GM12878 (cell line): ENCODE results near the gene SEC11C. TPM values are rescaled to one million over a fixed set of nuclear protein-coding genes. Genes with fewer than 3 reads are reported as not detected.

ENCODE experiments used
- ATAC-seq: fragments of 200-7000 bp; cut with Tn5 transposase; 3 replicates; pipeline ENCODE4 v1.9.1; 2020; ENCODE audit warnings: mild to moderate bottlenecking, moderate library complexity
- BruUV-seq: library from RNA; stranded (reverse); fragments of 400-500 nt; replicated peaks from 2 replicates; lab custom pipeline; 2021; lab: Mats Ljungman, UMichigan
- CTCF ChIA-PET: fragments of 300-600 bp; sonication (Branson Sonifier 250); formaldehyde crosslinking; extraction: SDS; loops from one replicate; lab custom pipeline; 2021; ENCODE audit warnings: inconsistent platforms; lab: Yijun Ruan, JAX
- POLR2A ChIA-PET: fragments of 350-600 bp; formaldehyde crosslinking; extraction: SDS; loops from one replicate; lab custom pipeline; 2021; ENCODE audit warnings: inconsistent platforms; lab: Charles Lee
- RAD21 ChIA-PET: fragments of 300-600 bp; sonication (Branson Sonifier 250); formaldehyde crosslinking; loops from one replicate; lab custom pipeline; 2023; ENCODE audit warnings: antibody characterized with exemption; ENCODE audit not compliant: unreplicated experiment; lab: Charles Lee
- SMC1A ChIA-PET: fragments of 300-600 bp; sonication (Branson Sonifier 250); formaldehyde crosslinking; loops from one replicate; lab custom pipeline; 2023; ENCODE audit not compliant: unreplicated experiment, uncharacterized antibody; lab: Charles Lee
- DNase-seq: peaks from one replicate; pipeline ENCODE4 v3.0.0-alpha.2; 2011; ENCODE audit warnings: low read depth, low spot score
- FAIRE-seq: peaks from 3 replicates; lab custom pipeline; 2011; peaks lifted over from hg19 to GRCh38; lab: Jason Lieb, UNC
- H2AFZ ChIP-seq: 2 replicates; pipeline ENCODE4 v1.6.0; 2011; ENCODE audit warnings: low read depth, low read length, control low read depth; ENCODE audit not compliant: control insufficient read depth
- H3K27ac ChIP-seq: 2 replicates; pipeline ENCODE4 v1.5.1; 2011; ENCODE audit warnings: control low read depth; ENCODE audit not compliant: control insufficient read depth, insufficient read depth
- H3K27me3 ChIP-seq, 2 experiments: replicated peaks in 1 of 2; 2 replicates each; pipeline versions ENCODE4 v1.6.0 to v1.6.1; 2011; ENCODE audit warnings: low read length in 1 of 2; ENCODE audit not compliant: control insufficient read depth in 2 of 2, insufficient read depth in 2 of 2
- H3K36me3 ChIP-seq, 2 experiments: 2 replicates each; pipeline ENCODE4 v1.5.1; 2011; ENCODE audit warnings: low read length in 1 of 2; ENCODE audit not compliant: control insufficient read depth in 2 of 2, insufficient read depth in 2 of 2
- H3K4me1 ChIP-seq: 2 replicates; pipeline ENCODE4 v1.6.1; 2011; ENCODE audit warnings: mild to moderate bottlenecking, low read length, moderate library complexity, mixed read lengths; ENCODE audit not compliant: control insufficient read depth, insufficient read depth
- H3K4me2 ChIP-seq: 2 replicates; pipeline ENCODE4 v1.6.0; 2011; ENCODE audit warnings: control low read depth; ENCODE audit not compliant: control insufficient read depth, insufficient read depth
- H3K4me3 ChIP-seq: fragments of 200-600 bp; sonication (generic); 2 replicates; pipeline ENCODE4 v1.5.1; 2016
- H3K79me2 ChIP-seq: 2 replicates; pipeline ENCODE4 v1.6.0; 2011; ENCODE audit warnings: low read length; ENCODE audit not compliant: control insufficient read depth, insufficient read depth
- H3K9ac ChIP-seq: 2 replicates; pipeline ENCODE4 v1.8.0; 2011; ENCODE audit warnings: low read length, control low read depth, mixed read lengths; ENCODE audit not compliant: control insufficient read depth, insufficient read depth
- H3K9me3 ChIP-seq: replicated peaks from 3 replicates; pipeline ENCODE4 v1.5.1; 2011; ENCODE audit warnings: mild to moderate bottlenecking, low read length; ENCODE audit not compliant: control insufficient read depth, insufficient read depth
- H4K20me1 ChIP-seq: 2 replicates; pipeline ENCODE4 v1.6.0; 2011; ENCODE audit not compliant: control insufficient read depth, insufficient read depth
- BMI1 ChIP-seq: fragments of 450-650 bp; IDR thresholded peaks from 2 replicates; pipeline ENCODE4 v1.6.1; 2016; ENCODE audit warnings: mild to moderate bottlenecking, moderate library complexity, borderline replicate concordance
- MEF2A ChIP-seq: IDR thresholded peaks from 2 replicates; pipeline ENCODE4 v1.6.1; 2011; ENCODE audit warnings: low read depth, mild to moderate bottlenecking, low read length, moderate library complexity; ENCODE audit not compliant: insufficient read depth
- MYB ChIP-seq: fragments of 150-350 bp; IDR thresholded peaks from 2 replicates; pipeline ENCODE4 v1.6.1; 2014; ENCODE audit warnings: mild to moderate bottlenecking, low read depth, low read length, borderline replicate concordance
- POLR2AphosphoS5 ChIP-seq: IDR thresholded peaks from 2 replicates; pipeline ENCODE4 v1.6.1; 2011; ENCODE audit warnings: mild to moderate bottlenecking, low read length, inconsistent platforms
- SIX5 ChIP-seq: IDR thresholded peaks from 2 replicates; pipeline ENCODE4 v1.6.1; 2011; ENCODE audit warnings: mild to moderate bottlenecking, low read depth, low read length, moderate library complexity; ENCODE audit not compliant: severe bottlenecking
- SP1 ChIP-seq: IDR thresholded peaks from one replicate; pipeline ENCODE4 v1.6.1; 2011; ENCODE audit warnings: low read depth, low read length
- WGBS: methylation state at CpG from one replicate; pipeline ENCODE4 v1.1.6; 2016; ENCODE audit warnings: low lambda C conversion rate; ENCODE audit not compliant: insufficient replicate concordance, insufficient coverage; ENCODE audit errors: missing lambda C conversion rate; 5-methylcytosine and 5-hydroxymethylcytosine counted together
- in situ Hi-C: fragments of 300-500 bp; cut with MboI; formaldehyde crosslinking; loops from 9 replicates; pipeline ENCODE4 v1.14.3; 2018; ENCODE audit warnings: mixed read lengths
- intact Hi-C: fragments of 100-400 bp; cut with micrococcal nuclease; formaldehyde crosslinking; loops from one replicate; pipeline ENCODE4 v1.14.2; 2022; ENCODE audit not compliant: unreplicated experiment
- polyA plus RNA-seq, 11 experiments: library from polyadenylated mRNA; depleted of rRNA in 4 of 11; unstranded in 6 of 11; stranded (reverse) in 5 of 11; fragments of >200 nt; fragmentation: Nextera tagmentation in 4 of 11; fragmentation: Illumina TruSeq in 1 of 11; extraction: Ambion mirVana in 4 of 11; extraction: Trizol in 1 of 11; gene quantifications; 1 replicate in 1 of 11; 2 replicates in 10 of 11; pipeline versions ENCODE4 v1.2.1 to v1.2.3, GENCODE V29; 2011 to 2016; ENCODE audit warnings: inconsistent platforms in 2 of 11, missing spikeins in 2 of 11, low read depth in 1 of 11
- total RNA-seq, 4 experiments: library from RNA; depleted of rRNA in 3 of 4; stranded (reverse); fragments of >200 nt in 3 of 4; fragmentation: Illumina TruSeq in 1 of 4; extraction: Trizol in 1 of 4; gene quantifications; 2 replicates each; pipeline versions ENCODE4 v1.2.1 to v1.2.3, GENCODE V29; 2013 to 2021
- TF ChIP-seq, protein P1 (sequence below): fragments of 450-650 bp; IDR thresholded peaks from 2 replicates; pipeline ENCODE4 v1.6.1; 2017; ENCODE audit warnings: mild to moderate bottlenecking
- TF ChIP-seq, protein P2 (sequence below): IDR thresholded peaks from 2 replicates; pipeline ENCODE4 v1.6.1; 2011; ENCODE audit warnings: low read depth, low read length, improper control_type of control experiment, borderline replicate concordance
- TF ChIP-seq, protein P3 (sequence below): IDR thresholded peaks from 2 replicates; pipeline ENCODE4 v1.6.1; 2012; ENCODE audit warnings: low read depth, low read length, improper control_type of control experiment

Gene SEC11C
- total and polyA plus RNA-seq, 10 of the 15 experiments (the other 5 are each of a cell fraction or from before 2014, with no cell fraction given): 124 to 649 (median 211) TPM

DNA sequence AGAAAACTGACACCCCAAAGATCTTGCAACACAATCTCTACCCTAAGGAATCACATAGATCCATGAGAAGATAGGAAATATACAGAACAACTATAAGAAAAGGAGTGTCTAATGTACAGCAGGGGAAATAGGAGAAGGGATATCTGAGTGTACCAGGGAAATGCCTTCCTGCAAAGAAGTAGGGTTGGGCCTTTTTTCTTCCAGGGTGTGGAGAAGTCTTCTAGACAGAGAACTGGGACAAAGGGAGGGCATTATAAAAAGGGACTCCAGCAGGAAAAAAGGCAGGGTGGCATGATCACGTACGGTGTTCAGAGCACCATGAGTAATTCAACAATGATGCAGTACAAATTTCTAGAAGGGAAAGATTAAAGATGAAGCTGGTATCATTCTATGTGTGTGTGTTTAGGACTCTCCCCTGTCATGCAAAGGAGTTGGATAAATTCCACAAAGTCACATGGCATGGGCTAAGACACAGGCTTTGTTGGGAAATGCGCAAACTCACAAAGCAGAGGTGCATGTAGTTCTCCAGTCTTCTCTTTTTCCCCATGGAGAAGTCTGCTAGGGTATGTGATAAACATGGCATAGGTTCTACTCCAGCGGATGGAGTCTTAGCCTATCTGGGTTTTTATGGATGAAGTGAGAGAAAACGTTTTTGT is 6.7 kb upstream of the SEC11C start:
- H3K4me1 ChIP-seq: no peaks in the 10 kb centered on the region
- intact Hi-C loops: no loop called here
- H4K20me1 ChIP-seq: no peaks in the 10 kb centered on the region
- in situ Hi-C loops: no loop called here
- TF ChIP-seq SP1 (no peak), SIX5 (no peak), BMI1 (no peak), MEF2A (no peak), MYB (no peak), POLR2AphosphoS5 (no peak)
- TF ChIP-seq, protein P1, sequence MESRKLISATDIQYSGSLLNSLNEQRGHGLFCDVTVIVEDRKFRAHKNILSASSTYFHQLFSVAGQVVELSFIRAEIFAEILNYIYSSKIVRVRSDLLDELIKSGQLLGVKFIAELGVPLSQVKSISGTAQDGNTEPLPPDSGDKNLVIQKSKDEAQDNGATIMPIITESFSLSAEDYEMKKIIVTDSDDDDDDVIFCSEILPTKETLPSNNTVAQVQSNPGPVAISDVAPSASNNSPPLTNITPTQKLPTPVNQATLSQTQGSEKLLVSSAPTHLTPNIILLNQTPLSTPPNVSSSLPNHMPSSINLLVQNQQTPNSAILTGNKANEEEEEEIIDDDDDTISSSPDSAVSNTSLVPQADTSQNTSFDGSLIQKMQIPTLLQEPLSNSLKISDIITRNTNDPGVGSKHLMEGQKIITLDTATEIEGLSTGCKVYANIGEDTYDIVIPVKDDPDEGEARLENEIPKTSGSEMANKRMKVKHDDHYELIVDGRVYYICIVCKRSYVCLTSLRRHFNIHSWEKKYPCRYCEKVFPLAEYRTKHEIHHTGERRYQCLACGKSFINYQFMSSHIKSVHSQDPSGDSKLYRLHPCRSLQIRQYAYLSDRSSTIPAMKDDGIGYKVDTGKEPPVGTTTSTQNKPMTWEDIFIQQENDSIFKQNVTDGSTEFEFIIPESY: no peak
- TF ChIP-seq, protein P2, sequence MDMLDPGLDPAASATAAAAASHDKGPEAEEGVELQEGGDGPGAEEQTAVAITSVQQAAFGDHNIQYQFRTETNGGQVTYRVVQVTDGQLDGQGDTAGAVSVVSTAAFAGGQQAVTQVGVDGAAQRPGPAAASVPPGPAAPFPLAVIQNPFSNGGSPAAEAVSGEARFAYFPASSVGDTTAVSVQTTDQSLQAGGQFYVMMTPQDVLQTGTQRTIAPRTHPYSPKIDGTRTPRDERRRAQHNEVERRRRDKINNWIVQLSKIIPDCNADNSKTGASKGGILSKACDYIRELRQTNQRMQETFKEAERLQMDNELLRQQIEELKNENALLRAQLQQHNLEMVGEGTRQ: no peak
- TF ChIP-seq, protein P3, sequence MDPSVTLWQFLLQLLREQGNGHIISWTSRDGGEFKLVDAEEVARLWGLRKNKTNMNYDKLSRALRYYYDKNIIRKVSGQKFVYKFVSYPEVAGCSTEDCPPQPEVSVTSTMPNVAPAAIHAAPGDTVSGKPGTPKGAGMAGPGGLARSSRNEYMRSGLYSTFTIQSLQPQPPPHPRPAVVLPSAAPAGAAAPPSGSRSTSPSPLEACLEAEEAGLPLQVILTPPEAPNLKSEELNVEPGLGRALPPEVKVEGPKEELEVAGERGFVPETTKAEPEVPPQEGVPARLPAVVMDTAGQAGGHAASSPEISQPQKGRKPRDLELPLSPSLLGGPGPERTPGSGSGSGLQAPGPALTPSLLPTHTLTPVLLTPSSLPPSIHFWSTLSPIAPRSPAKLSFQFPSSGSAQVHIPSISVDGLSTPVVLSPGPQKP: no peak
- no peaks in the 10 kb centered on the region for H3K36me3 ChIP-seq
- peaks cover 2 to 10% of the 10 kb centered on the region in 2 experiments; a peak in 2 of 4 replicates for H3K27me3 ChIP-seq
- SMC1A ChIA-PET: no interaction called here
- CTCF ChIA-PET: no interaction called here
- H2AFZ ChIP-seq: no peak overlapping the region
- ATAC-seq (no peak), FAIRE-seq (no peak), DNase-seq (no peak)
- H3K4me2 ChIP-seq: no peak overlapping the region
- H3K79me2 ChIP-seq: no peaks in the 10 kb centered on the region
- RAD21 ChIA-PET: no interaction called here
- POLR2A ChIA-PET: no interaction called here
- no peak overlapping the region for H3K9ac ChIP-seq
- H3K27ac ChIP-seq: no peak overlapping the region
- no TSS peak for BruUV-seq
- no peak overlapping the region for H3K4me3 ChIP-seq
- H3K9me3 ChIP-seq: no peaks in the 10 kb centered on the region
- 58% methylated on average over 5 of the region's 5 CpGs for WGBS
